Fibroblast of the aortic adventitia (primary cell): ENCODE measurements around the gene FAM228A. TPM values are rescaled to one million over a fixed set of nuclear protein-coding genes. Genes with fewer than 3 reads are reported as not detected.

Experiments used
- DNase-seq: peaks from one replicate; pipeline ENCODE4 v3.0.0-alpha.2; 2010; ENCODE audit warnings: low read depth
- H3K4me3 ChIP-seq: 2 replicates; pipeline ENCODE4 v1.5.1; 2011; ENCODE audit warnings: low read depth, mild to moderate bottlenecking, control low read depth, low read length, moderate library complexity
- CTCF ChIP-seq: IDR thresholded peaks from 2 replicates; pipeline ENCODE4 v1.5.1; 2011; ENCODE audit warnings: mild to moderate bottlenecking, low read length, control low read depth, inconsistent platforms; ENCODE audit not compliant: insufficient read depth
- total RNA-seq: library from RNA; depleted of rRNA; stranded (reverse); fragments of >200 nt; gene quantifications from 2 replicates; pipeline ENCODE4 v1.2.3, GENCODE V29; 2012; ENCODE audit warnings: low replicate concordance

Gene FAM228A
- total RNA-seq, 1 donor: 0.18 TPM

GRCh38 chr2:24158131-24158530 is 16.7 kb upstream of the FAM228A start:
- no peak overlapping the region for H3K4me3 ChIP-seq
- no peak for TF ChIP-seq CTCF
- DNase-seq: no peak

- H3K4me3 ChIP-seq: no peak overlapping the region
- TF ChIP-seq CTCF: no peak
- no peak for DNase-seq
These were observed 15.1 kb upstream of the FAM228A start for GRCh38 chr2:24159708-24160107.

GRCh38 chr2:24160761-24161160 is 14.1 kb upstream of the FAM228A start:
- H3K4me3 ChIP-seq: no peak overlapping the region
- DNase-seq: no peak
- TF ChIP-seq CTCF: no peak

- DNase-seq: no peak
- no peak for TF ChIP-seq CTCF
These were observed 12.4 kb upstream of the FAM228A start for GRCh38 chr2:24162494-24162893.

GRCh38 chr2:24163186-24163585 is 11.7 kb upstream of the FAM228A start:
- DNase-seq: no peak
- H3K4me3 ChIP-seq: no peak overlapping the region
- no peak for TF ChIP-seq CTCF

More at GRCh38 chr2:24162494-24162893, 12.4 kb upstream of the FAM228A start:
- no peak overlapping the region for H3K4me3 ChIP-seq

- no peak for DNase-seq
- no peak for TF ChIP-seq CTCF
These were observed 11.3 kb upstream of the FAM228A start for GRCh38 chr2:24163601-24164000.

GRCh38 chr2:24164416-24164973 is 10.4 kb upstream of the FAM228A start:
- peak; percentile 10 for DNase-seq
- peak; percentile 60 for TF ChIP-seq CTCF
- H3K4me3 ChIP-seq: no peak overlapping the region

More at GRCh38 chr2:24163601-24164000, 11.3 kb upstream of the FAM228A start:
- no peak overlapping the region for H3K4me3 ChIP-seq
